OCI-LY3 (cell line): ENCODE data around the gene CROCC.
"Not testable (repeated sequence)": the region's sequence is repeated elsewhere in the genome, so short reads cannot be mapped to it uniquely, and the experiment has no call there.

Experiments used
- CTCF ChIP-seq: fragments of 200-600, 300-600 bp; sonication (generic); IDR thresholded peaks from 2 replicates; pipeline ENCODE4 v1.5.1; 2014; ENCODE audit warnings: antibody characterized with exemption, low read length, low read depth
- EZH2phosphoT487 ChIP-seq: fragments of 200-600 bp; shearing (Covaris generic); IDR thresholded peaks from 2 replicates; pipeline ENCODE4 v1.6.1; 2018; ENCODE audit warnings: antibody characterized with exemption, mixed run types, low read depth

GRCh38 chr1:16881742-16882141 is 40.0 kb upstream of the CROCC start:
- TF ChIP-seq EZH2phosphoT487, CTCF: not testable (repeated sequence)
